ENCODE measurements around the gene TMEM132A.
"Not testable (repeated sequence)": the region's sequence is repeated elsewhere in the genome, so short reads cannot be mapped to it uniquely, and the experiment has no call there.

Gene TMEM132A

GRCh38 chr11:60968223-60968622, 44.0 kb downstream of the TMEM132A start:
- no peak for DNase-seq

GRCh38 chr11:60970369-60970774, 46.1 kb downstream of the TMEM132A start:
- peak; percentile 21 for DNase-seq

- DNase-seq, result no peak
Measured at GRCh38 chr11:60970890-60971289, 46.6 kb downstream of the TMEM132A start.

GRCh38 chr11:60971520-60971919, 47.3 kb downstream of the TMEM132A start, which contains the start of gene CD6:
Gene CD6, plus strand, starts transcription at chr11:60971680. Its CDS starts 186 bp downstream, at chr11:60971866.
- no peak for DNase-seq

- DNase-seq, result no peak
Measured at GRCh38 chr11:60972182-60973030, 48.1 kb downstream of the TMEM132A start.

GRCh38 chr11:60973699-60974098, 49.4 kb downstream of the TMEM132A start:
- DNase-seq, result no peak

GRCh38 chr11:60974316-60974715, 50.1 kb downstream of the TMEM132A start:
- not testable (repeated sequence) for DNase-seq

- DNase-seq, result no peak
Measured at GRCh38 chr11:60974726-60975125, 50.5 kb downstream of the TMEM132A start.

GRCh38 chr11:60977224-60977623, 53.0 kb downstream of the TMEM132A start:
- no peak for DNase-seq

- no peak for DNase-seq
Measured at GRCh38 chr11:60977836-60978235, 53.6 kb downstream of the TMEM132A start.

GRCh38 chr11:60978546-60979380, 54.5 kb downstream of the TMEM132A start:
- no peak for DNase-seq

- no peak for DNase-seq
Measured at GRCh38 chr11:60981515-60981914, 57.3 kb downstream of the TMEM132A start.

GRCh38 chr11:60982184-60982583, 57.9 kb downstream of the TMEM132A start:
- DNase-seq, result no peak

GRCh38 chr11:60984149-60984548, 59.9 kb downstream of the TMEM132A start:
- no peak for DNase-seq

GRCh38 chr11:60984636-60985035, 60.4 kb downstream of the TMEM132A start:
- DNase-seq, result no peak

- DNase-seq, result no peak
Measured at GRCh38 chr11:60985501-60985900, 61.2 kb downstream of the TMEM132A start.

GRCh38 chr11:60985991-60986915, 62.0 kb downstream of the TMEM132A start:
- peak; percentile 36 for DNase-seq

Data from fibroblast of upper back skin (primary cell).